ENCODE results near the gene SOX8.

The SOX8 gene

DNA sequence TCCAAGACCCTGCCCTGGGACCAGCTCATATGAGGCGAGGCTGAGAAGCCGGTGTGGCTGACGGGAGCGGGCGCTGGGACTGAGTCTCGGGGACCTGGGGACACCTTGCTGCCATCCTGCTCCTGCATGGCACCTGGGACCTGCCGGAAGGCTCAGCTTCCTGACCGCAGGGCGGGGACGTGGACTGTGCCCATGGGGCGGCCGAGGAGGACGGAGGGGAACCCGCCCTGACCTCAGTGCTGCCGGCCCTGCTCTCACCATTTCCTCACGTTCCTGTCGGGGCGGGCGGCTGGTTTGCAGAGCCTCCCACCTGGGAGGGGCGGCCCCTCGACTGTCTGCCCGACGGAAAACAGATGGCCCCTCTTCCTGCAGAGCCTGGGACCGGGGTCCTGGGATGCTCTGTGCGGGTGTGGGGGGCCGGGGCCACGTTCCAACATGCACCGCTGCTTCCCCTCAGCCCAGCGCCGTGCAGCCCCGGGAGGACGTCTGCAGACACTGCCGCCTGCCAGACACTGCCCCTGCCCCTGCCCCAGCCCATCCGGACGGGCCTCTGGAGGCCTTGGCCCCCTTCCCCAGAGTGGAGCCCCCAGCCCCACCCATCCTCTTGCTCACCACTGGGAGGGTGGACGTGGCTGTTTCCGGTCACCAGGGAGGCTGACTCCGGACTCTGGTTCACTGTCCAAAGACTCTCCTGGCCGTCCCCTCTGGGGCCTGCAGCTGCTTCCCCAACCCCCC, 47.1 kb downstream of the SOX8 start:
- DNase-seq: no peak

DNA sequence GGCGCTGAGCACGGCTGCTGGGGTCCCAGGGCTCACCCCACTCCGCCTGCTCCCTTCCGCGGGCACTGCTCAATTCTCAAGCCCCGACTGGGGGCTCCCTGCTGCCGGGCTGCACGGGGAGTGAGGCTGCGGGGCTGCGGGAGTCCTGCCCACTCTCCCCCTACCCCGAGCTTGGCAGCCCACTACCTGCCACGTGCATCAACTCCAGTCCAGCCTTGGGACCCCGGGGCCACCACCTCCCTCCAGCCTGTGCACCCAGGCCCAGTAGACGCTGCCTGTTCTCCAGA, 47.6 kb downstream of the SOX8 start:
- DNase-seq: no peak

DNA sequence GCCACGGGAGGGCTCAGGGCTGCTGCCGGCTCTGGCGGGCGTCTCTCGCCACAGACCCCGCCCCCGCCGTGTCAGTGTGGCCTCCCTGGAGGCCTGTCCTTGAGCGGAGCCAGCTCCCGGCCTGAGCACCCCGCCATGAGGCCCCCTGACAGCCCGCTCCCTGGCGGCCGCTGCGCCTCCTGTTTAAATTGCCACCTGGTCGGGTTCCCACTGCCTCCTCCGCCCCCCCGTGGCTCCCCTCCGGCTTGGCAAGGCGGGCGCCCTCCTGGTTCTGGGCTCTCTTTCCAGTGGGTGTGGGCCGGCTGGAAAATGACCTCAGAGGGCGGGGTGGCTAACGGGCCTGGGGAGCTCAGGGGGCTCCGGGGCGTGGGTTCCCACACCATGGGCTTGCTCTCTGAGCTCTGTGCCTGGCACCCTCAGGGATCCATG, 48.9 kb downstream of the SOX8 start:
- no peak for DNase-seq

DNA sequence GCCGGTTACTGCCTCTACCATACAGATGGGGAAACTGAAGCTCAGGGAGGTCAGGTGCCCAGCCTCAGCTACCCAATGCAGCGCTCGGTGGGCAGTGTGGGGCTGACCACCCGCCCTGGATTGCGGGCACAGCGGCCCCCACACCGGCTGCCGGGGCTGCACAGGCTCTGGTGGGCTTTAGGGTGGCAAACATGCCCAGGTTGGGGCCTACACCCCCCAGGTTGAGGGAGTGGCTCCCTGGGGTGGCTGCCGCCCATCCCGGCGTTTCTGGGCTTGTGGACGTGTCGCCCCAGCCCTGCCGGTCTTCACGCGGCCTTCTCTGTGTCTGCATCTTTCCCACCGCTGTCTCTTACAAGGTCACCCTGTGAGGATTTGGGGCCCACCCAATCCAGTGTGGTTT, 50.1 kb downstream of the SOX8 start:
- DNase-seq: no peak

DNA sequence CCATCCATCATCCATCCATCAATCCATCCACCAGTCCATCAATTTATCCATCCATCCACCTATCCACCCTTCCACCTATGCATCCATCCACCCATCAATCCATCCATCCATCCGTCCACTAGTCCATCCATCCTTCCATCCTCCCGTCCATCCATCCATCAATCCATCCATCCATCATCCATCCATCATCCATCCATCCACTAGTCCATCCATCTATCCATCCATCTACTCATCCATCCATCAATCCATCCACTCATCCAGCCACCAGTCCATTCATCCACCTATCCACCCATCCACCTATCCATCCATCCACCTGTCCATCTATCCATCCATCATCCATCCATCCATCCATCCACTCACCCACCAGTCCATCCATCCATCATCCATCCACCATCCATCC, 51.0 kb downstream of the SOX8 start:
- no peak for DNase-seq

DNA sequence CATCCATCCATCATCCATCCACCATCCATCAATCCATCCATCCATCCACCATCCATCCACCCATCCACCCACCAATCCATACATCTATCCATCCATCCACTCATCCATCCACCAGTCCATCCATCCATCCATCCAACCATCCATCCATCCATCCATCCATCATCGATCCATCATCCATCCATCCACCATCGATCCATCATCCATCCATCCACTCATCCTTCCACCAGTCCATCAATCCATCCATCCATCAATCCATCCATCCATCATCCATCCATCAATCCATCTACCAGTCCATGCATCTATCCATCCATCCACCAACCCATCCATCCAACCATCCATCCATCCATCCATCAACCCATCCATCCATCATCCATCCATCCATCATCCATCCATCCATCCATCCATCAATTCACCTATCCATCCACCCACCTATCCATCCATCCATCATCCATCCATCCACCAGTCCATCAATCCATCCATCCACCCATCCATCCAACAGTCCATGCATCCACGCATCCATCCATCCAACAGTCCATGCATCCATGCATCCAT, 51.6 kb downstream of the SOX8 start:
- DNase-seq: no peak

DNA sequence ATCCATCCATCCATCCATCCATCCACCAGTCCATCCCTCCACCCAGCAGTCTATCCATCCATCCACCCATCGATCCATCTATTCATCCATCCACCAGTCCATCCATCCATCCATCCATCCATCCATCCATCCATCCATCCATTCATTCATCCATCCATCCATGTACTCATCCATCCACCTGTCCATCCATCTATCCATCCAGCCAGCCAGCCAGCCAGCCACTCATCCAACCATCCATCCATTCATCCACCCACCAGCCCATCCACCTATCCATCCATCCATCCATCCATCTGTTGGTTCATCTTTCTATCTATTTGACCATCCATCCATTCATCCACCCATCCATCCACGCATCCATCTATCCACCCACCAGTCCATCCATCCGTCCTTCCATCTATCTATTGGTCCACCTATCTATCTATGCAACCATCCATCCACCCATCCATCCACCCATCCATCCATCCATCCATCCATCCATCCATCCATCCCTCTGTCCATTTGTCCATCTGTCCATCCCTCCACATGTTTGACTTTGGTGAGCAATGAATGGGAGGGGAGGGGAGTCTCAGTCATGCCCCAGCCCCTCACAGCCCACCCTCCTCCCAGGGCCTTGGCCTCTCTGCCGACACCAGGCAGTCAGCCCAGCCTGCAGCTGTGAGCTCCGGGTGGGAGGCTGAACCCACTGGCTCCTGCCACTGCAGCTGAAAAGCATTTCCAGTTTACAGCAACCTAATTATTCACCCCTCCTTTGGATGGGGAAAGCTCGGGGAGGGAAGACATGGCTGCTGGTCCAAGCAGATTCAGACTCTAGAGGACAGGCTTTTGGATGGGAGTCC, 52.9 kb downstream of the SOX8 start:
- no peak for DNase-seq

DNA sequence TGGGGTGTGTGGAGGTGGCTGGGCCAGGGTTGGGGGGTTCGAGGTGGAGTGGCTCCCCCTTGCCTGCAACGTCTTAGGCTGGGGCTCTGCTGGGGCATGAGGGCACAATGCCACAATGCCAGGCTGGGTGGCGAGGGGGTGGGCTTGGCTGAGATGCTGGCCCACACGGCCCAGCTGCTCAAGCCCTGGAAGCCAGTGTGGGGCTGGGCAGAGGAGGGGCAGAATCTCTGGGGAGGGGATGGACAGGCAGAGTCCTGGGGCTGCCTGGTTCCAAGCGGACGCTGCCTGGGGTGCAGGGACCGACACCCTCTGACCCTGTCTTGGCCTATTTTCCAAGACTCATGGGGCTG, 53.5 kb downstream of the SOX8 start:
- DNase-seq: no peak

DNA sequence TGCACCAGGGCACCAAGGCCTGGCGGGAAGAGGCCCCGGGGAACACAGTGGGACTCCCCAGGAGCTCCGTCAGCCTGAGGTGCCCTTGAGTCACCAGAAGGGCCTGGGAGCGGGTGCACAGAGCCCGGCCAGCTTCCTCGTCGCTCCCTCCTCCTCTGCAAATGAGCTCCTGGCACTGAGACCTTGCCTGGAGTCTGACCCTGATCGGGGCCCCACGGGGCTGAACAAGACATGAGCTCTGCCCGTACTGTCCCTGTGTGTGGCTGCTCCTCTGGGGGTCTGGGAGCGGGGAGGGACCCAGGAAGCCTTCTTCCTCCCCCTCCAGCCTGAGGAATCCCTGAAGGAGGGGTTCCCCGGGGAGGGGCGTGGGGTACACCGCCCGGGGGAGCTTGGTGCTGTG, 54.6 kb downstream of the SOX8 start:
- no peak for DNase-seq

Measured in activated CD4-positive, CD25-positive, alpha-beta regulatory T cell (primary cell).